Adrenal gland (tissue), 12 donors: Measurements from ENCODE around the gene PNLDC1. TPM values are rescaled to one million over a fixed set of nuclear protein-coding genes. Genes with fewer than 3 reads are reported as not detected.

Experiments
- DNase-seq, 7 donors: peaks; one replicate each; pipeline ENCODE4 v3.0.0-alpha.2; 2019 to 2020
- H3K27ac ChIP-seq, 5 donors: fragments of 200-600 bp; sonication (generic) in 4 of 5; 1 replicate in 3 of 5; 2 replicates in 2 of 5; pipeline versions ENCODE4 v1.5.1 to v1.8.0; 2016 to 2020; ENCODE audit warnings: mild to moderate bottlenecking in 1 of 5
- H3K27me3 ChIP-seq: fragments of 200-600 bp; 2 replicates; pipeline ENCODE4 v1.8.0; 2021
- H3K36me3 ChIP-seq, 2 donors: fragments of 200-600 bp; replicated peaks in 1 of 2; 1 replicate in 1 of 2; 2 replicates in 1 of 2; pipeline versions ENCODE4 v1.5.1 to v1.8.0; 2018 to 2022
- H3K4me1 ChIP-seq, 2 donors: fragments of 200-600 bp; replicated peaks in 1 of 2; 1 replicate in 1 of 2; 2 replicates in 1 of 2; pipeline versions ENCODE4 v1.5.1 to v1.8.0; 2018 to 2021
- H3K4me3 ChIP-seq, 4 donors: fragments of 200-600 bp; sonication (generic) in 3 of 4; one replicate each; pipeline ENCODE4 v1.5.1; 2016 to 2018
- H3K9me3 ChIP-seq, 3 donors: fragments of 200-600 bp; sonication (generic) in 1 of 3; replicated peaks in 1 of 3; 1 replicate in 2 of 3; 2 replicates in 1 of 3; pipeline versions ENCODE4 v1.5.1 to v1.8.0; 2016 to 2021
- CTCF ChIP-seq, 6 experiments: fragments of 450-650 bp in 4 of 6; fragments of 200-600 bp in 2 of 6; sonication (generic) in 1 of 6; IDR thresholded peaks; 1 replicate in 5 of 6; 2 replicates in 1 of 6; pipeline versions ENCODE4 v1.5.1 to v1.8.0; 2016 to 2021; ENCODE audit warnings: antibody characterized with exemption in 6 of 6, mild to moderate bottlenecking in 2 of 6, moderate library complexity in 1 of 6
- POLR2A ChIP-seq, 2 donors: fragments of 450-650 bp; IDR thresholded peaks; one replicate each; pipeline ENCODE4 v1.6.1; 2017; ENCODE audit warnings: antibody characterized with exemption in 2 of 2, mild to moderate bottlenecking in 2 of 2, moderate library complexity in 1 of 2
- WGBS, 4 donors: extraction: QIAGEN DNeasy Blood & Tissue Kit in 2 of 4; methylation state at CpG; one replicate each; pipeline versions ENCODE4 v1.1.5 to v1.1.7; 2013 to 2017; 5-methylcytosine and 5-hydroxymethylcytosine counted together
- intact Hi-C, 2 donors: fragments of 100-400 bp; cut with DNase I; formaldehyde crosslinking; loops; one replicate each; pipeline versions ENCODE4 v1.14.1 to v1.15.0; 2022 to 2023
- polyA plus RNA-seq, 3 donors: library from polyadenylated mRNA; stranded (reverse); fragments of 200-250 nt in 2 of 3; fragments of 350-450 nt in 1 of 3; fragmentation: Illumina TruSeq in 1 of 3; extraction: RNeasy Lipid Tissue Mini Kit (QIAGEN cat#74804) in 1 of 3; gene quantifications; one replicate each; pipeline ENCODE4 v1.2.3, GENCODE V29; 2013 to 2014
- total RNA-seq, 9 donors: library from RNA; depleted of rRNA in 4 of 9; stranded (reverse); fragments of >200 nt in 4 of 9; fragments of 120-200 nt in 1 of 9; fragmentation: NEBNext Ultra II Directional in 1 of 9; extraction: Animal tissue kit (Norgen Biotek cat#: 25700) in 1 of 9; gene quantifications; one replicate each; pipeline versions ENCODE4 v1.1.0 to v1.2.4, GENCODE V29; 2013 to 2023
- donor health status: healthy with polysubstance abuse.
- donor health status: Bipolar disorder and iron deficiency.
- donor health status: DM: yes; HTN: yes; CAD: no.
- donor health status: DM: no; HTN: no; CAD: no.
- donor health status: DM: no; HTN: no; CAD: no.
- donor health status: DM: yes; HTN: yes; CAD: no.

PNLDC1 gene
- total and polyA plus RNA-seq, 12 donors = 0.07 to 2.9 (median 0.39) TPM; not detected in 7

- H3K4me3 ChIP-seq = no peak overlapping the region
- H3K27ac ChIP-seq = no peak overlapping the region
- DNase-seq = no peak
- intact Hi-C loops = no loop called here
- TF ChIP-seq POLR2A (IDR thresholded peaks at IDR 0.05) = no peak
- no peaks in the 10 kb centered on the region for H3K36me3 ChIP-seq
- 47 to 84% (median 60%) methylated on average over 4 of the region's 4 CpGs for WGBS, 4 donors
- H3K27me3 ChIP-seq = no peaks in the 10 kb centered on the region
- no peaks in the 10 kb centered on the region for H3K4me1 ChIP-seq
- H3K9me3 ChIP-seq = no peaks in the 10 kb centered on the region
Measured at GRCh38 chr6:159829526-159829925, 29.4 kb downstream of the PNLDC1 start.

DNA sequence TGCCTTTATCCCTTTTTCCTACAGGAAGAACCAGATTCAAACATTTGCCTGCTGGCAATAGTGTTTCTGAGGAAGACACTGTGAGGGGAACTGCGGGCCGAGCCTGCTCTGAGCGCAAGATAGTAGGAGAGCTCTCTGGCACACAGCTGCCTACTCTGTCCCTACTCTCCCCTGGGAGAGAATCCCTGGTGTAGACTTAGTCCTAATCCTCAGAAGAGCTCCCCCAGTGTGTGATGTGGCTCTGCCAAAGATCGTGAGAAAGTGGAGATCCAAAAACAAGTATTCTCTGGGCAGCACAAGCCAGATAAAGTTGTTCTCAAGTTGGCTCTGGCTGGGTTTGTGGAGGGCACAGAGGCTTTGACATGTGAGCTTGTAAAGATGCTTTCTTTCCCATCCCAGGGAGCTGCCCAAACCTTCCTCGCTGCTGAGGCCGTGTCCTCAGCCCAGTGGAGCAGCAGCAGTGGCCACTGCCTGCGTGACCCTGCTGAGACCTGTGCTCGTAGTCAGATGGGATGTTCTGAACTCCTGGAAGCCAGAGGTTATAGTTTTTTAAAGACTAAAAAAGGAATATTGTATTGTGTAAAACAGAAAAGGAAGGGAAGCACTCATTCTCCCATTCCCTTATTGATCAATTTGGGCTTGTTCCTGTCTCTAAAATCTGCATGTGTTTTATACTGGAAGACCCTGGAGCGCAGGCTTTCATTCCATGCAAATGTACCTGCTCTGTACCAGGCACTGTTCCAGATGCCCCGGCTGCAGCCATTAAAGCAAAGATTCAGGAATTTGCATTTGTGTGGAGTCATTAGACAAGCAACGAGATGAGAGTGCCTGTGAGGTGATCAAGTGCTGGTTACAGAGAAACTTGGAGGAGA is 30.7 kb downstream of the PNLDC1 start:
- Histone ChIP-seq H3K27ac (no peak overlapping the region), H3K27me3 (no peaks in the 10 kb centered on the region), H3K9me3 (no peaks in the 10 kb centered on the region), H3K36me3 (no peaks in the 10 kb centered on the region), H3K4me3 (no peak overlapping the region), H3K4me1 (no peaks in the 10 kb centered on the region)
- intact Hi-C loops = no loop called here
- WGBS, 4 donors = 70 to 78% (median 73%) methylated on average over 11 of the region's 11 CpGs
- DNase-seq = no peak
- TF ChIP-seq CTCF (IDR thresholded peaks at IDR 0.05) (no peak), POLR2A (IDR thresholded peaks at IDR 0.05) (no peak)

GRCh38 chr6:159831373-159831679 is 31.2 kb downstream of the PNLDC1 start:
- no peak overlapping the region for H3K27ac ChIP-seq
- no peak overlapping the region for H3K4me3 ChIP-seq
- H3K27me3 ChIP-seq = no peaks in the 10 kb centered on the region
- no peaks in the 10 kb centered on the region for H3K9me3 ChIP-seq
- no peak for DNase-seq
- no peaks in the 10 kb centered on the region for H3K4me1 ChIP-seq
- intact Hi-C loops = no loop called here
- WGBS, 4 donors = 75 to 95% (median 87%) methylated on average over 3 to 4 of the region's 4 CpGs
- H3K36me3 ChIP-seq = no peaks in the 10 kb centered on the region
- no peak for TF ChIP-seq CTCF (IDR thresholded peaks at IDR 0.05)
- no peak for TF ChIP-seq POLR2A (IDR thresholded peaks at IDR 0.05)

DNA sequence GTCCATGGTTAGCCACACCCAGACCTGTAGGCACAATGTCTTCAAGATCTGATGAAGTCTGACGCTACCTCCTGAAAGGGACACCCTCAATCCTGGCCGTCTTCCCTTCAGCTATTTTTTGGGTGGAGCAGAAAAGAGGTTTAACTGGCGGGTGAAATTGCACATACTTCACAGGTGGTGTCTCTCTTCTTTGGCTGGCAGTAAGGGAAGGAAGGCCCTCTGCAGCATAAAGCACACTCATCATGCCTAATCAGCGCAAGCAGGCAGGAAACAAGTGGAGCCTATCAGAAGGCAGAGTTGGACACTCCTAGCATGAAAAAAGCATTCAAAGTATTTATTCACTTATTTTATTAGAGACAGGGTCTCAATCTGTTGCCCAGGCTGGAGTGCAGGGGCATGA is 32.9 kb downstream of the PNLDC1 start:
- peak in 1 of 7 donors; percentile 4 for DNase-seq
- WGBS, 4 donors = 76 to 80% (median 77%) methylated on average over 4 of the region's 4 CpGs
- no peak for TF ChIP-seq POLR2A (IDR thresholded peaks at IDR 0.05)
- intact Hi-C loops = no loop called here
- Histone ChIP-seq H3K9me3 (no peaks in the 10 kb centered on the region), H3K4me1 (no peaks in the 10 kb centered on the region), H3K36me3 (no peaks in the 10 kb centered on the region), H3K27me3 (no peaks in the 10 kb centered on the region), H3K27ac (no peak overlapping the region), H3K4me3 (no peak overlapping the region)

GRCh38 chr6:159833556-159833955 is 33.5 kb downstream of the PNLDC1 start:
- H3K9me3 ChIP-seq = no peaks in the 10 kb centered on the region
- no peak for DNase-seq
- no peaks in the 10 kb centered on the region for H3K4me1 ChIP-seq
- 80 to 92% (median 86%) methylated on average over 2 of the region's 2 CpGs for whole genome bisulfite sequencing, 4 donors
- intact Hi-C loops = no loop called here
- no peaks in the 10 kb centered on the region for H3K36me3 ChIP-seq
- H3K27ac ChIP-seq = no peak overlapping the region
- no peak overlapping the region for H3K4me3 ChIP-seq
- H3K27me3 ChIP-seq = no peaks in the 10 kb centered on the region
- TF ChIP-seq CTCF (IDR thresholded peaks at IDR 0.05) (no peak), POLR2A (IDR thresholded peaks at IDR 0.05) (no peak)
